Prostate gland (tissue), 2 donors: ENCODE measurements around the gene MEGF9.

ENCODE experiments used
- POLR2A ChIP-seq: fragments of 450-650 bp; IDR thresholded peaks from one replicate; pipeline ENCODE4 v1.6.1; 2016; ENCODE audit warnings: antibody characterized with exemption, mild to moderate bottlenecking
- POLR2AphosphoS5 ChIP-seq: sonication (generic); formaldehyde crosslinking; IDR thresholded peaks from one replicate; pipeline ENCODE4 v1.6.1; 2017; ENCODE audit warnings: antibody characterized with exemption
- TF ChIP-seq, protein P1 (sequence below), 4 experiments: fragments of 200-600 bp in 2 of 4; fragments of 450-650 bp in 2 of 4; sonication (generic) in 2 of 4; IDR thresholded peaks; 1 replicate in 3 of 4; 2 replicates in 1 of 4; pipeline ENCODE4 v1.5.1; 2016 to 2019; ENCODE audit warnings: antibody characterized with exemption in 4 of 4, mild to moderate bottlenecking in 2 of 4, moderate library complexity in 2 of 4

DNA sequence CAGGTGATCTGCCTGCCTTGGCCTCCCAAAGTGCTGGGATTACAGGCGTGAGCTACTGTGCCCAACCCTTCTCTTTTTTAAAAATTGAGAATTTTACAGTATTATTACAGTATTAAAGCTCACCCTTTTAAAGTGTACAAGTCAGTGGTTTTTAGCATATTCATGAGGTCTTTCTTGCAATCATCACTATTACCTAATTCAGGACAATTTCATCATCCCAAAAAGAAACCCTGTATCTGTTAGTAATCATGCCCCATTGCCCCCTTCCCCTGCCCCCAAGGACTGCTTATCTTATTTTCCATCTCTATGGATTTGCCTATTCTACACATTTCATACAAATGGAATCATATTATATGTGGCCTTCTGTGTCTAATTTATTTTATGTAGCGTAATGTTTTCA lies 22.6 kb upstream of the MEGF9 start:
- TF ChIP-seq, protein P1, sequence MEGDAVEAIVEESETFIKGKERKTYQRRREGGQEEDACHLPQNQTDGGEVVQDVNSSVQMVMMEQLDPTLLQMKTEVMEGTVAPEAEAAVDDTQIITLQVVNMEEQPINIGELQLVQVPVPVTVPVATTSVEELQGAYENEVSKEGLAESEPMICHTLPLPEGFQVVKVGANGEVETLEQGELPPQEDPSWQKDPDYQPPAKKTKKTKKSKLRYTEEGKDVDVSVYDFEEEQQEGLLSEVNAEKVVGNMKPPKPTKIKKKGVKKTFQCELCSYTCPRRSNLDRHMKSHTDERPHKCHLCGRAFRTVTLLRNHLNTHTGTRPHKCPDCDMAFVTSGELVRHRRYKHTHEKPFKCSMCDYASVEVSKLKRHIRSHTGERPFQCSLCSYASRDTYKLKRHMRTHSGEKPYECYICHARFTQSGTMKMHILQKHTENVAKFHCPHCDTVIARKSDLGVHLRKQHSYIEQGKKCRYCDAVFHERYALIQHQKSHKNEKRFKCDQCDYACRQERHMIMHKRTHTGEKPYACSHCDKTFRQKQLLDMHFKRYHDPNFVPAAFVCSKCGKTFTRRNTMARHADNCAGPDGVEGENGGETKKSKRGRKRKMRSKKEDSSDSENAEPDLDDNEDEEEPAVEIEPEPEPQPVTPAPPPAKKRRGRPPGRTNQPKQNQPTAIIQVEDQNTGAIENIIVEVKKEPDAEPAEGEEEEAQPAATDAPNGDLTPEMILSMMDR (IDR thresholded peaks at IDR 0.05) = no peak
- no peak for TF ChIP-seq POLR2A
- no peak for TF ChIP-seq POLR2AphosphoS5
